Measurements from ENCODE around the gene WRNIP1.

Gene WRNIP1

DNA sequence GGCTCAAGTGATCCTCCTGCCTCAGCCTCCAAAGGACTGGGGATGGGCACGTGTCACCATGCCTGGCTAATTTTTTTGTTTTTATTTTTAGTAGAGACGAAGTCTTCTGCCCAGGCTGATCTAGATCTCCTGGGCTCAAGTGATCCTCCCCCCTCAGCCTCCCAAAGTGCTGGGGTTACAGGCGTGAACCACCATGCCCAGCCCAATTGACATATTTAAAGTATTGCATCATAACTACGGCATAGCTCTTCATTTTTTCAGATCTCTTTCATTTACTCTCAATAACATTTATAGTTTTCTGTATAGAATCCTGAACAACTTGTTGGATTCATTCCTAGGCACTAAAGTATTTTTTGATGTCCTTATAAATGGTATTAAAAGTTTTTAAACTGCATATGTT, 63.4 kb downstream of the WRNIP1 start:
- DNase-seq (no peak), ATAC-seq (replicated peaks) (no peak)
- Mint-ChIP-seq H3K36me3 (peaks cover 17 to 28% of the 10 kb centered on the region in 2 donors), H3K4me1 (no peaks in the 10 kb centered on the region), H3K27me3 (no peaks in the 10 kb centered on the region), H3K9me3 (no peaks in the 10 kb centered on the region), H3K4me3 (no peak overlapping the region), H3K27ac (no peak overlapping the region)

DNA sequence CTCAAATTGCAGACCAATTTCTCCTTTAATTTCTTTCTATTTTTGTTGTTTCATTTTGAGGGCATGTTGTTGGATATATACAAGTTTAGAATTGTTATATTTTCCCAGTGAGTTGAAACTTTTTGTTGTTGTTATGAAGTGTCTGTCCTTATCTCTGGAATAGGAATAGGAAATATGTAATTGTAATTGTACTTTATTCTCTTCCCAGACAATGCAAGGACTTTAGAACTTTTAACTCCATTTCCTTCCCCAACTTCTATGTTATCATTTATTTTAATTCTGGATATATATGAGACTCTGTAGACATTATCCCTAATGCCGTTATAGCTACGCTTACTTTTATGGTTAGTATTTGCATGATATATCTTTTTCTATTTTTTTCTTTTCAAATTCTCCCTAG, 64.1 kb downstream of the WRNIP1 start:
- no peak overlapping the region for H3K4me3 Mint-ChIP-seq
- peaks cover 0 to 2% of the 10 kb centered on the region in 2 donors for H3K9me3 Mint-ChIP-seq
- ATAC-seq (replicated peaks) (no peak), DNase-seq (no peak)
- no peak overlapping the region for H3K27ac Mint-ChIP-seq
- H3K4me1 Mint-ChIP-seq = peaks cover 3 to 6% of the 10 kb centered on the region in 2 donors
- H3K27me3 Mint-ChIP-seq = no peaks in the 10 kb centered on the region
- peaks cover 22 to 33% of the 10 kb centered on the region in 2 donors for H3K36me3 Mint-ChIP-seq

GRCh38 chr6:2830183-2830582, 65.0 kb downstream of the WRNIP1 start:
- H3K27me3 Mint-ChIP-seq = no peaks in the 10 kb centered on the region
- DNase-seq = no peak
- H3K27ac Mint-ChIP-seq = no peak overlapping the region
- peaks cover 0 to 4% of the 10 kb centered on the region in 2 donors for H3K9me3 Mint-ChIP-seq
- no peak overlapping the region for H3K4me3 Mint-ChIP-seq
- peaks cover 5 to 15% of the 10 kb centered on the region in 2 donors for H3K4me1 Mint-ChIP-seq
- no peak for ATAC-seq (replicated peaks)
- H3K36me3 Mint-ChIP-seq = peaks cover 27 to 38% of the 10 kb centered on the region in 2 donors

- no peak for ATAC-seq (replicated peaks)
- DNase-seq = no peak
- Mint-ChIP-seq H3K36me3 (peaks cover 32 to 43% of the 10 kb centered on the region in 2 donors), H3K27ac (no peak overlapping the region), H3K4me3 (no peak overlapping the region), H3K27me3 (no peaks in the 10 kb centered on the region), H3K4me1 (peaks cover 5 to 15% of the 10 kb centered on the region in 2 donors), H3K9me3 (peaks cover 0 to 4% of the 10 kb centered on the region in 2 donors)
Observed at GRCh38 chr6:2831392-2831791, 66.2 kb downstream of the WRNIP1 start.

DNA sequence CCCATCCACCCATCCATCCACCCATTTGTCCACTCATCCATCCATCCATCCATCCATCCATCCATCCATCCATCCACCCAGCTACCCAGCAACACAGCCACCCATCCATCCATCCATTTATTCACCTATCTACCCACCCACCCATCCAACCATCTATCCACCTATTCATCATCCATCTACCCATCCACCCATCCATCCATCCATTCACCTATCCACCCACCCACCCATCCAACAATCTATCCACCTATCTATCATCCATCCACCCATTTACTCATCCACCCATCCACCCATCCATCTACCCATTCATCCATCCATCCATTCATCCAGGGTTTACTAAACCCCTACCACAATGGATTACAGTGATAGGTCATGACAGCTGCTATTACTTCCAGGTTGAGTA, 69.1 kb downstream of the WRNIP1 start:
- Mint-ChIP-seq H3K27me3 (no peaks in the 10 kb centered on the region), H3K4me3 (no peak overlapping the region), H3K9me3 (peaks cover 0 to 4% of the 10 kb centered on the region in 2 donors), H3K4me1 (peaks cover 8 to 24% of the 10 kb centered on the region in 2 donors), H3K36me3 (peaks cover 42 to 53% of the 10 kb centered on the region in 2 donors), H3K27ac (no peak overlapping the region)
- ATAC-seq (replicated peaks) (no peak), DNase-seq (no peak)
